T1000 (cell line): Measurements from ENCODE around the gene TBCD.

Experiments used
- DNase-seq: peaks from one replicate; lab custom pipeline; 2025; ENCODE audit warnings: mixed read lengths; lab: John Stamatoyannopoulos, UW

Gene TBCD

GRCh38 chr17:82858376-82859126 is 106.7 kb downstream of the TBCD start:
- no peak for DNase-seq

- peak; percentile 29 for DNase-seq
Observed at GRCh38 chr17:82859431-82860403, 107.9 kb downstream of the TBCD start.

DNA sequence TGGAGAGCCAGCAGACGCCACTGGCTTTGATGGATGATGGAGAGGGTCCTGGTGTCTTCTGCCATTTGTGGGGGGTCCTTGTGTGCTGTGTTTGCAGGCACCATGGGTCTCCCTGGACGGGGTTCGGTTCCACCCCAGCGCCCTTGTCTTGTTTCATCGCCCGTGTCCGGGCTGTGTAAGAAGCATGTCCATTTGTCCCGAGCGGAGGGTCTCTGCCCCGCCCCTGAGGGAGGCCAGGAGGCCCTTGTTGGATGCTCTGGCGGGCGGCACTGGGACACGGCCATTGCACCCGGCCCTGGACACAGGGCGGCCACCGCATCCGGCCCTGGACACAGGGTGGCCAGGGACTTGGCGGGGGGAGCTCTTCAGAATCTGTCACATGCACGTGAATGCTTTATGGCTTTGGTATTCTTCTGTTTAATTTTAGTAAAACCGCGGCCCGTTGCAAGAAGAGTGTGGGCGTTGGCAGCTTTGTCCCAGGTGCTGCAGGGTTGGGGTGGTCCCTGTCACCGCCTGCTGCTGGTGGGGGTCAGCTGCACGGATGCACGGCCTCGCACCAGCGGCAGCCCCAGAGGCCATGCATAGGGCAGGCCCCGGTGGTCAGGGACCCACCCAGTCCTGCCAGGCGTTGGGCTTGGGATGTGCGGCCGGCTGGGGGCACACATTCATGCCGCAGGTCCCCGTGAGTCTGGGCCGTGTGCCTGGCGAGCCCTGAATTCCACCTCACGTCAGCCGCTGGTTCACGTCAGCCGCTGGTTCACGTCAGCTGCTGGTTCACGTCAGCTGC is 108.9 kb downstream of the TBCD start:
- no peak for DNase-seq

GRCh38 chr17:82861393-82861775 is 109.5 kb downstream of the TBCD start:
- no peak for DNase-seq

DNA sequence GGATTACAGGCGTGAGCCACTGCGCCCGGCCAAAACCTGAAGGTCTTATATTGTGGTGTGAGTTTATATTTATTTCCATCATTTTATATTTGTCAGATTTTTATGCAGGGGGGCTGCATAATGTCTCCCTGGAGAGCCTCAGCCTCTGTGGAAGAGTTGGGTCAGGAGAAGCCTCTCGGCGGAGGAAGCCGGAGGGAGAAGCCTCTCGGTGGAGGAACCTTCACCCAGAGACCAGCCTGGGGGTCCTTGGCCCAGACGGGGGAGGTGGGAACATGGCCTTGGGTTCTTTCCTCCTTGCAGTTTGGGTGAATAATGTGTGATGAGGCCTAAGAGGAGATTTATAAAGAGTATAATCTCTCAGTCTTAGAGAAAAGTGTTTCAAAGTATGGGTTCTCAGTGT is 110.3 kb downstream of the TBCD start:
- DNase-seq: no peak

- no peak for DNase-seq
Observed at GRCh38 chr17:82862737-82863382, 111.0 kb downstream of the TBCD start.

- no peak for DNase-seq
Observed at GRCh38 chr17:82863383-82863940, 111.6 kb downstream of the TBCD start.

DNA sequence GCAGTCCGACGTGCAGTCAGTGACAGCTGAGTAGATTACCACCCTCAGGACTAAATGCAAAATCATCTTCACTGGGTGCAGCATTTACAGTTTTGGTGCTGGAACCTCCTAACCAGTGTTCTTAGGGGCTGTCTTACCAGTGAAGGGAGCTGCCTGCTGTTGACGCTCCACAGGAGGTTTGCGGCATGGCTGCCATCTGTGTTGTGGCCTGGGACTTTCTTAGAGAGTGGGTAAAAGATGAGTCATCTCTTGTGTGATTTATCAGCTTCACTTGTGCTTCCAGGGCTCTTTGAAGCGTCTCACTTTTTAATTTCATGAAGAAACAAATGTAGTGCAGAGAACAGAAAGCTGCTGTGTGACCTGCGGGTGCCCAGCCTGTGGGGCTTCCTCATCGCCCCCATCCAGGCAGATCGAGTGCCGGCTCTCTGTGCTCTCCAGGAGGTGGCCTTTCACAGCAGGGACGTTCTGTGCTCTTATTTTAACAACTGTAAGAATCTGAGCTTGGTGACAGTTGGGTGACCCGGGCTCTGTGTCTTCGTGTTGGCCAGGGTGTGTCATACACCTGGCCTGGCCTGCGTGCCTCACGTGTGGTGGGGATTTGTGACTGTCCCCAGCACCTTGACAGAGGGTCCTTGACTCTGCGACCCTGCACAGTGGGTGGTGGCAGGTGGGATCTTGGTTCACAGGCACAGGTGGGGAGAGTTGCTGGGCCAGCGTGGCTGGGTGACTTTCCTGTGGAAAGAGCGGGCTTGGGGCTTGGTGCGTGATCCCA is 112.3 kb downstream of the TBCD start:
- DNase-seq: peak; percentile 33

- DNase-seq: no peak
Observed at GRCh38 chr17:82864713-82865248, 112.9 kb downstream of the TBCD start.

- no peak for DNase-seq
Observed at GRCh38 chr17:82865274-82865673, 113.4 kb downstream of the TBCD start.

GRCh38 chr17:82865774-82866395 is 114.0 kb downstream of the TBCD start:
- DNase-seq: no peak

DNA sequence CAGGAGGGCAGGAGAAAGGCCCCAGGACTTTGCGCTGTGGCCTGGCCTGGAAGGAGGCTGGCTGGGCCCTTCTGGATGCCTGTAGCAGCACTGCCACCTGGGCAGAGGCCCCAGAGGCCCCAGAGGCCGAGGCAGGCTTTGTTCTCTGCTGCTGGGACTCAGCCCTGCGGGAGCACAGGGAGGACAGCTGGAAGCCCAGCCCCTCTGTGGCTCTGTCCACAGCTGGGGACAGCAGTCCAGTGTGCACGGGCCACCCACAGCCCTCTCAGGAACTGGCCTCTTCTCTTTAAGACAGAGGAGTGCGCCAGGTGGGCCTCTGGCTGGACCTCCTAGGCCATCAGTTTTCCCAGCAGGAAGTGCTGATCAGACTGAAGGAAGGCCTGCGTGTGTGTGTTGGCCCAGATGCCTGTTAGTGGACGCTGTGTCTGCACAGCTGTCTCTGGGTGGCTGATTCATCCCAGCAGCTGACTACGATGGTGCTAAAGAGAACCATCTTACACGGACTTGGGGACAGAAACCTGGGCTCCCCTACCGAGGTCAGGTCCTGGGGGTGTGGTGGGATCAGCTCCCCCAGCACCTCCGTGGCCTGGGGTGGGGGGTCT is 114.8 kb downstream of the TBCD start:
- no peak for DNase-seq

- no peak for DNase-seq
Observed at GRCh38 chr17:82867763-82868325, 116.0 kb downstream of the TBCD start.

DNA sequence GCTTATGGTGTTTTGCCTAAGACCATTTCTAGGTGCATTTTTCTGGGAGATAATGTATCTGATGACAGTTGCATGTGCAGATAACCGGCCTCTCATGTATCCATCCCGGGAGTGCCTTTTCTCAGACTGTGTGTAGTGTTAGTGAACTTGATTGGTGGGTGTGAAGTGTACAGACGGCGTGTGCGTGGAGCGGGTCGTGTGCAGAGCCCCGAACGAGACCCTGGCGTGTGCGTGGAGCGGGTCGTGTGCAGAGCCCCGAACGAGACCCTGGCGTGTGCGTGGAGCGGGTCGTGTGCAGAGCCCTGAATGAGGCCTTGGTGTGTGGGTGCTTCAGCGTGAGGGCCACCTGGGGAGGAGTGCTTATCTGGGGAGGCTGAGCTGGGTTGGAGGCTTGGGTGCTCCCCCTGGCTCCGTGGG is 116.9 kb downstream of the TBCD start:
- DNase-seq: no peak

DNA sequence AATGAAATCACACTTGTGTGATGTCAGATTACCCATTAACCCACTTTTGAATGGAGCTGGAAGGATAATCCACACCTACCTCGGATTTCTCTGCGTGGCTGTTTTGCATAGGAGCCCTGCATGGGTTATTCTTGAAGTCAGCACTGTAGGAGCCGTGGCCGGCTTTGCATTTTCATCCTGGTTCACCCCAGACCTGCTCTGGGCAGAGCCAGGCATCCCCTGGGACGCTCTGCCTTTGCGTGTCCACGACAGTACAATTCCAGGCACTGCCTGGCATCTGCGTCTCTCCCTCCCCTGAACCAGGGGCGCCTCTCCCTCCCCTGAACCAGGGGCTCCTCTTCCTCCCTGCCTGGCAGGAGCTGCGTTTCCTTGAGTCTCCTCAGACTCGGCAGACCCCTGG is 117.7 kb downstream of the TBCD start:
- DNase-seq: no peak

GRCh38 chr17:82870091-82870491 is 118.2 kb downstream of the TBCD start:
- no peak for DNase-seq

DNA sequence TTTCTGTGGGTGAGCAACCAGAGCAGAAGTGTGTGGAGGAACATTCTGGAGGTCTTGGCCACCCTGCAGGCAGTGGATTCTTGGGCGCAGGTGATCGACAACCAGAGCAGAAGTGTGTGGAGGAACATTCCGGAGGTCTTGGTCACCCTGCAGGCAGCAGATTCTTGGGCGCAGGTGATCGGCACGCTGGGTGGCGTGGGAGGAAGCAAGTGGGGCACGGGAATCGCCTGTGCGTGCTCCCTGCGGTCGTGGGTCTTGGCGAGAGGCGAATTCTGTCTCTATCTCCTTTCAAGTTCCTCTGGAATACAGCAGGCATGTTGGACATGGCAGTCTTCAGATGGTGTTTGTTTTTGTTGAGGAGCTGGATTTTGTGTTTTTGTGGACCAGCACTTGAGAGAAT is 118.7 kb downstream of the TBCD start:
- DNase-seq: no peak

GRCh38 chr17:82871056-82871775 is 119.4 kb downstream of the TBCD start:
- no peak for DNase-seq
